HEK293 (cell line): Measurements from ENCODE around the gene NTN5.

ENCODE experiments used
- ATF2 ChIP-seq: fragments of 450-650 bp; formaldehyde crosslinking; IDR thresholded peaks from 2 replicates; pipeline ENCODE4 v1.5.1; 2016; ENCODE audit warnings: missing biosample characterization, missing genetic modification characterization, low read depth
- KLF17 ChIP-seq: fragments of 450-650 bp; formaldehyde crosslinking; IDR thresholded peaks from 2 replicates; pipeline ENCODE4 v1.5.1; 2016; ENCODE audit warnings: missing biosample characterization, missing genetic modification characterization
- KLF7 ChIP-seq: fragments of 450-650 bp; formaldehyde crosslinking; IDR thresholded peaks from 2 replicates; pipeline ENCODE4 v1.5.1; 2016; ENCODE audit warnings: missing biosample characterization, missing genetic modification characterization, borderline replicate concordance
- OVOL3 ChIP-seq: fragments of 450-650 bp; formaldehyde crosslinking; IDR thresholded peaks from 2 replicates; pipeline ENCODE4 v1.5.1; 2016; ENCODE audit warnings: missing biosample characterization, missing genetic modification characterization
- PBX3 ChIP-seq: sonication (generic); formaldehyde crosslinking; IDR thresholded peaks from 2 replicates; pipeline ENCODE4 v1.8.1; 2022; ENCODE audit warnings: mild to moderate bottlenecking, moderate library complexity, missing genetic modification reagents
- PRDM1 ChIP-seq: fragments of 450-650 bp; formaldehyde crosslinking; IDR thresholded peaks from 2 replicates; pipeline ENCODE4; 2016; ENCODE audit warnings: missing biosample characterization, missing genetic modification characterization
- REPIN1 ChIP-seq: fragments of 450-650 bp; formaldehyde crosslinking; IDR thresholded peaks from 2 replicates; pipeline ENCODE4 v1.5.1; 2017; ENCODE audit warnings: missing biosample characterization, missing genetic modification characterization, low read depth
- TRIM28 ChIP-seq: IDR thresholded peaks from 2 replicates; pipeline ENCODE4 v1.6.1; 2011; ENCODE audit warnings: low read length, control low read depth, borderline replicate concordance
- ZBTB48 ChIP-seq: fragments of 450-650 bp; formaldehyde crosslinking; IDR thresholded peaks from 2 replicates; pipeline ENCODE4 v1.5.1; 2016; ENCODE audit warnings: missing biosample characterization, missing genetic modification characterization
- ZFP41 ChIP-seq: fragments of 450-650 bp; formaldehyde crosslinking; IDR thresholded peaks from 2 replicates; pipeline ENCODE4 v1.5.1; 2016; ENCODE audit warnings: missing biosample characterization, missing genetic modification characterization, borderline replicate concordance
- ZNF133 ChIP-seq: fragments of 450-650 bp; formaldehyde crosslinking; IDR thresholded peaks from 2 replicates; pipeline ENCODE4 v1.5.1; 2016; ENCODE audit warnings: missing biosample characterization, missing genetic modification characterization
- ZNF148 ChIP-seq: fragments of 450-650 bp; formaldehyde crosslinking; IDR thresholded peaks from 2 replicates; pipeline ENCODE4 v1.5.0; 2017; ENCODE audit warnings: missing biosample characterization, missing genetic modification characterization, borderline replicate concordance
- ZNF174 ChIP-seq: fragments of 450-650 bp; formaldehyde crosslinking; IDR thresholded peaks from 2 replicates; pipeline ENCODE4 v1.5.0; 2017; ENCODE audit warnings: missing biosample characterization, mild to moderate bottlenecking, missing genetic modification characterization
- ZNF175 ChIP-seq: fragments of 450-650 bp; formaldehyde crosslinking; IDR thresholded peaks from 2 replicates; pipeline ENCODE4 v1.5.1; 2016; ENCODE audit warnings: missing biosample characterization, missing genetic modification characterization
- ZNF184 ChIP-seq: fragments of 450-650 bp; IDR thresholded peaks from 2 replicates; pipeline ENCODE4 v1.5.1; 2018; ENCODE audit warnings: missing biosample characterization, mild to moderate bottlenecking, missing genetic modification characterization
- ZNF239 ChIP-seq: fragments of 450-650 bp; formaldehyde crosslinking; IDR thresholded peaks from 2 replicates; pipeline ENCODE4 v1.5.1; 2016; ENCODE audit warnings: missing biosample characterization, missing genetic modification characterization
- ZNF24 ChIP-seq: fragments of 450-650 bp; formaldehyde crosslinking; IDR thresholded peaks from 2 replicates; pipeline ENCODE4 v1.5.1; 2016; ENCODE audit warnings: missing biosample characterization, missing genetic modification characterization
- ZNF266 ChIP-seq: fragments of 450-650 bp; formaldehyde crosslinking; IDR thresholded peaks from 2 replicates; pipeline ENCODE4 v1.5.1; 2016; ENCODE audit warnings: missing biosample characterization, missing genetic modification characterization, low read depth
- ZNF280C ChIP-seq: fragments of 450-650 bp; formaldehyde crosslinking; IDR thresholded peaks from 2 replicates; pipeline ENCODE4 v1.5.1; 2016; ENCODE audit warnings: missing biosample characterization, missing genetic modification characterization
- ZNF335 ChIP-seq: fragments of 450-650 bp; formaldehyde crosslinking; conservative IDR thresholded peaks from 2 replicates; pipeline ENCODE4 v1.5.1; 2016; ENCODE audit warnings: missing biosample characterization, missing genetic modification characterization
- ZNF341 ChIP-seq: fragments of 450-650 bp; formaldehyde crosslinking; IDR thresholded peaks from 2 replicates; pipeline ENCODE4; 2016; ENCODE audit warnings: low read depth, missing biosample characterization, missing genetic modification characterization
- ZNF354C ChIP-seq: fragments of 450-650 bp; formaldehyde crosslinking; IDR thresholded peaks from 2 replicates; pipeline ENCODE4 v1.5.1; 2016; ENCODE audit warnings: missing biosample characterization, missing genetic modification characterization, low read depth, borderline replicate concordance
- ZNF394 ChIP-seq: fragments of 450-650 bp; formaldehyde crosslinking; IDR thresholded peaks from 2 replicates; pipeline ENCODE4 v1.5.1; 2016; ENCODE audit warnings: missing biosample characterization, missing genetic modification characterization, mild to moderate bottlenecking, moderate library complexity, borderline replicate concordance
- ZNF433 ChIP-seq: fragments of 450-650 bp; formaldehyde crosslinking; IDR thresholded peaks from 2 replicates; pipeline ENCODE4 v1.5.1; 2016; ENCODE audit warnings: missing biosample characterization, missing genetic modification characterization, low read depth
- ZNF530 ChIP-seq: fragments of 450-650 bp; formaldehyde crosslinking; IDR thresholded peaks from 2 replicates; pipeline ENCODE4 v1.5.1; 2016; ENCODE audit warnings: low read depth, missing biosample characterization, missing genetic modification characterization
- ZNF645 ChIP-seq: fragments of 450-650 bp; formaldehyde crosslinking; IDR thresholded peaks from 2 replicates; pipeline ENCODE4; 2016; ENCODE audit warnings: missing biosample characterization, missing genetic modification characterization
- ZNF660 ChIP-seq: fragments of 450-650 bp; IDR thresholded peaks from 2 replicates; pipeline ENCODE4 v1.5.1; 2018; ENCODE audit warnings: missing biosample characterization, mild to moderate bottlenecking, missing genetic modification characterization
- ZNF747 ChIP-seq: fragments of 450-650 bp; formaldehyde crosslinking; IDR thresholded peaks from 2 replicates; pipeline ENCODE4 v1.5.1; 2016; ENCODE audit warnings: missing biosample characterization, missing genetic modification characterization
- ZNF785 ChIP-seq: fragments of 450-650 bp; formaldehyde crosslinking; IDR thresholded peaks from 2 replicates; pipeline ENCODE4 v1.5.1; 2016; ENCODE audit warnings: missing biosample characterization, missing genetic modification characterization
- ZSCAN16 ChIP-seq: fragments of 450-650 bp; formaldehyde crosslinking; IDR thresholded peaks from 2 replicates; pipeline ENCODE4 v1.5.1; 2016; ENCODE audit warnings: missing biosample characterization, missing genetic modification characterization
- ZSCAN23 ChIP-seq: fragments of 450-650 bp; formaldehyde crosslinking; IDR thresholded peaks from 2 replicates; pipeline ENCODE4 v1.5.1; 2016; ENCODE audit warnings: missing biosample characterization, missing genetic modification characterization

The NTN5 gene

GRCh38 chr19:48637948-48638830 is 34.6 kb downstream of the NTN5 start (continued):
- no peak for TF ChIP-seq ZNF785 (tag by site-specific recombination)
- peak; percentile 43 for TF ChIP-seq ZNF341
- no peak for TF ChIP-seq OVOL3 (tag by site-specific recombination)
- TF ChIP-seq ZFP41 = no peak
- TF ChIP-seq ZNF394 (tag by site-specific recombination) = no peak; the same call in 1 of the 2 replicates
- 0 out of 2 replicates have a peak, but pooled peaks have one; percentile 15 for TF ChIP-seq KLF7
- no peak for TF ChIP-seq ZNF133 (tag by site-specific recombination)
- no peak; the same call in 1 of the 2 replicates for TF ChIP-seq ZNF148 (tag by site-specific recombination)
- no peak for TF ChIP-seq ZNF24
- TF ChIP-seq ZSCAN16 (tag by site-specific recombination) = no peak
- TF ChIP-seq ZBTB48 (tag by site-specific recombination) = peak; percentile 64; the same call in 1 of the 2 replicates
- TF ChIP-seq ZNF660 = no peak
- no peak for TF ChIP-seq ZSCAN23
- peak; percentile 55 for TF ChIP-seq ZNF335 (tag by site-specific recombination)
- no peak for TF ChIP-seq ZNF530
- no peak for TF ChIP-seq KLF17 (tag by site-specific recombination)
- no peak for TF ChIP-seq TRIM28
- no peak for TF ChIP-seq ATF2 (tag by site-specific recombination)
- TF ChIP-seq ZNF747 = 0 out of 2 replicates have a peak, but pooled peaks have one; percentile 21
- TF ChIP-seq ZNF433 (tag by site-specific recombination) = no peak
- TF ChIP-seq ZNF280C (tag by site-specific recombination) = no peak
- TF ChIP-seq ZNF175 = no peak
- no peak for TF ChIP-seq ZNF174 (tag by site-specific recombination)
- no peak for TF ChIP-seq PBX3 (CRISPR knock-in tag)
- no peak for TF ChIP-seq ZNF645 (tag by site-specific recombination)
- no peak for TF ChIP-seq ZNF354C (tag by site-specific recombination)
- no peak for TF ChIP-seq REPIN1
- no peak for TF ChIP-seq PRDM1 (tag by site-specific recombination)
- no peak for TF ChIP-seq ZNF266 (tag by site-specific recombination)
- no peak for TF ChIP-seq ZNF184 (tag by site-specific recombination)
- no peak for TF ChIP-seq ZNF239
